Subcutaneous abdominal adipose tissue (tissue), 5 donors: Measurements from ENCODE around the gene GUF1.

ENCODE experiments used
- H3K27ac ChIP-seq: one replicate; pipeline ENCODE4 v1.7.0; 2013; ENCODE audit warnings: low read depth, mild to moderate bottlenecking, inconsistent platforms, low read length, moderate library complexity
- H3K27me3 ChIP-seq, 5 donors: one replicate each; pipeline ENCODE4 v1.7.0; 2013; ENCODE audit warnings: low read length in 5 of 5, inconsistent platforms in 1 of 5; ENCODE audit not compliant: control insufficient read depth in 5 of 5, insufficient read depth in 4 of 5
- H3K36me3 ChIP-seq, 5 donors: one replicate each; pipeline ENCODE4 v1.7.0; 2013; ENCODE audit warnings: low read length in 5 of 5; ENCODE audit not compliant: control insufficient read depth in 5 of 5, insufficient read depth in 5 of 5
- H3K4me1 ChIP-seq, 5 donors: one replicate each; pipeline ENCODE4 v1.7.0; 2013; ENCODE audit warnings: low read length in 5 of 5, mild to moderate bottlenecking in 3 of 5, moderate library complexity in 1 of 5; ENCODE audit not compliant: control insufficient read depth in 5 of 5, insufficient read depth in 5 of 5
- H3K4me3 ChIP-seq, 5 donors: one replicate each; pipeline ENCODE4 v1.7.0; 2013; ENCODE audit warnings: low read length in 5 of 5, low read depth in 1 of 5
- H3K9ac ChIP-seq, 5 donors: one replicate each; pipeline ENCODE4 v1.7.0; 2013; ENCODE audit warnings: low read length in 5 of 5, mild to moderate bottlenecking in 4 of 5, moderate library complexity in 3 of 5
- H3K9me3 ChIP-seq, 5 donors: one replicate each; pipeline ENCODE4 v1.7.0; 2013; ENCODE audit warnings: low read length in 5 of 5; ENCODE audit not compliant: control insufficient read depth in 5 of 5
- donor health status: healthy.
- donor health status: healthy.
- donor health status: healthy.
- donor health status: healthy.
- donor health status: healthy.

The GUF1 gene

DNA sequence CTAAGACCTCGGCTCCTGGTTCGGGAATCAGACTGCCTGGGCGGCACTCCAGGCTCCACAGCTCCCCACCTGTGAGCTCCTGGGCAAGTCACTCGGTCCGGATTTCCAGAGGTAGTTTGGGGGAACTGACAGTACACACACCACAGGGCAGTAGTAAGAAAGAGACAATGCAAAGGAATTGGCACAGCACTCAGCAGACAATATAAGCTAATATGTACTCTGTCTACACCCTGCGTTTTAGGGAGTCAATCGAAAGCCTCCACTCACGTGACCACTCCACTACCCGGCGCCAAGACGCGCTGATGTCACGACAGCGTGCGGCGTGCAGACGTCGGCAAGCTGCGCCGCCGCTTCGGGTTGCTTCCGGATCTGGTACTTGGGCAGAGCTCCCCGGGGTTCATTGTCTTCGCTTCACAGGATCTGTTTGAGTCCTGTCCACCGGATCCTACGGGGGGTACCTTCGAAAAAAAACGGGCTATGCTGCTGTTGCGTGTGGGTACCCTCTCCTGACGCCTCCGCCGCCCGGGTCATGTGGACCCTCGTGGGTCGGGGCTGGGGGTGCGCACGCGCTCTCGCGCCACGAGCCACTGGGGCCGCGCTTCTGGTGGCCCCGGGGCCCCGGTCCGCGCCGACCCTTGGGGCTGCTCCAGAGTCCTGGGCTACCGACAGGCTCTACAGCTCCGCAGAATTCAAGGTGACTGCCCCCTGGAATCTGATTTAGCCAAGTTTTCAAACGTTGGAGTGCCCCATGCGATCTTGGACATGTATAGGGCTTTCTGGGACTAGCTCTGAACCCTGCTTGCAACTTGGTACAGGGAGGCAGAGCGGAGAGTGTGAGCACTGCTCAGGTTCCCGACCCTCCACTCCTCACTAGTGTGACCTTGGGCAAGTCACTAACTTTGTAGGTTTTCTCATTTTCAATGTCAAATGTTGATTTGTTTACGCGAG is at the start of gene GUF1:
GUF1 (plus strand) TSS at position 327 of the 948 bp plus-strand sequence; CDS start at position 530, 203 bp downstream.
- no peaks in the 10 kb centered on the region for H3K9me3 ChIP-seq
- no peaks in the 10 kb centered on the region for H3K27me3 ChIP-seq
- peaks cover 4 to 18% (median 13%) of the 10 kb centered on the region in 5 donors for H3K36me3 ChIP-seq
- H3K27ac ChIP-seq: peak within 1 kb of the TSS; percentile 92
- peak within 1 kb of the TSS; percentile 94 to 100 (median 98) for H3K4me3 ChIP-seq
- peak within 1 kb of the TSS; percentile 85 to 99 (median 94) for H3K9ac ChIP-seq
- peaks cover 2 to 25% (median 24%) of the 10 kb centered on the region in 5 donors for H3K4me1 ChIP-seq

GRCh38 chr4:44629280-44629866 is 48.8 kb upstream of the GUF1 start:
- no peak overlapping the region for H3K9ac ChIP-seq
- H3K4me3 ChIP-seq: no peak overlapping the region
- H3K36me3 ChIP-seq: no peaks in the 10 kb centered on the region
- H3K4me1 ChIP-seq: no peaks in the 10 kb centered on the region
- H3K27me3 ChIP-seq: no peaks in the 10 kb centered on the region
- H3K27ac ChIP-seq: no peak overlapping the region
- no peaks in the 10 kb centered on the region for H3K9me3 ChIP-seq

- H3K4me1 ChIP-seq: no peaks in the 10 kb centered on the region
- H3K27ac ChIP-seq: no peak overlapping the region
- H3K36me3 ChIP-seq: no peaks in the 10 kb centered on the region
- H3K9me3 ChIP-seq: no peaks in the 10 kb centered on the region
- no peak overlapping the region for H3K9ac ChIP-seq
- no peak overlapping the region for H3K4me3 ChIP-seq
- no peaks in the 10 kb centered on the region for H3K27me3 ChIP-seq
Measured at GRCh38 chr4:44632089-44632488, 46.1 kb upstream of the GUF1 start.

DNA sequence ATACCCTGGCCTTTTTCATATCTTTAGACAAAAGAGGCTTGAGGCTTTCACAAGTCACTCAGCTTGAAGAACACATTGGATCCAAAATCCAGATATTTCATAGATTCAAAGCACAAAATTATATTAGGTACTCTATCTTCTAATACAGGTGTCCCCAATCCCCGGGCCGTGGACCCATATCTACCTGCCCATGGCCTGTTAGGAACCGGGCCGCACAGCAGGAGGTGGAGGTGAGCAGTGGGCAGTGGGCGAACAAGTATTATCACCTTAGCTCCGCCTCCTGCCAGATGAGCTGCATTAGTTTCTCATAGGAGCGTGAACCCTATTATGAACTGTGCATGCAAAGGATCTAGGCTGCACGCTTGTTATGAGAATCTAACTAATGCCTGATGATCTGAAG is 45.5 kb upstream of the GUF1 start:
- Histone ChIP-seq H3K4me3 (no peak overlapping the region), H3K36me3 (no peaks in the 10 kb centered on the region), H3K27me3 (no peaks in the 10 kb centered on the region), H3K9ac (no peak overlapping the region), H3K9me3 (no peaks in the 10 kb centered on the region), H3K27ac (no peak overlapping the region), H3K4me1 (no peaks in the 10 kb centered on the region)

DNA sequence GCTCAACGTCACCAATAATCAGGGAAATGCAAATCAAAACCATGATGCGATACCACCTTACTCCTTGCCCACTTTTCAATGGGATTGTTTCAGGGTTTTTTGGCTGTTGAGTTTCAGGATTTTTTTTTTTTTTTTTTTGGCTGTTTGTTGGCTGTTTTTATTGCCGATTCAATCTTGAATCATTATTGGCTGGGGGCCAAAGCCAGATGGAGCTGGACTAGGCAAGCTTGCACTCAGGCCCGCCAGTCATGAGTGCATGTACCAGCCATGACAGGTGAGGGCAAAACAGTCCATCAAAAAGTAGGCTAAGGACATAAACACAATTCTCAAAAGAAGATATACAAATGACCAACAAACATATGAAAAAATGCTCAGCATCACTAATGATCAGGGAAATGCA is 40.1 kb upstream of the GUF1 start:
- no peaks in the 10 kb centered on the region for H3K36me3 ChIP-seq
- H3K4me3 ChIP-seq: no peak overlapping the region
- no peak overlapping the region for H3K27ac ChIP-seq
- no peaks in the 10 kb centered on the region for H3K9me3 ChIP-seq
- no peaks in the 10 kb centered on the region for H3K27me3 ChIP-seq
- H3K9ac ChIP-seq: no peak overlapping the region
- H3K4me1 ChIP-seq: no peaks in the 10 kb centered on the region

GRCh38 chr4:44646151-44646550 is 32.1 kb upstream of the GUF1 start:
- no peak overlapping the region for H3K4me3 ChIP-seq
- no peaks in the 10 kb centered on the region for H3K27me3 ChIP-seq
- H3K9ac ChIP-seq: no peak overlapping the region
- no peaks in the 10 kb centered on the region for H3K4me1 ChIP-seq
- H3K36me3 ChIP-seq: no peaks in the 10 kb centered on the region
- H3K9me3 ChIP-seq: peaks cover 0 to 8% (median 7%) of the 10 kb centered on the region in 5 donors
- no peak overlapping the region for H3K27ac ChIP-seq

DNA sequence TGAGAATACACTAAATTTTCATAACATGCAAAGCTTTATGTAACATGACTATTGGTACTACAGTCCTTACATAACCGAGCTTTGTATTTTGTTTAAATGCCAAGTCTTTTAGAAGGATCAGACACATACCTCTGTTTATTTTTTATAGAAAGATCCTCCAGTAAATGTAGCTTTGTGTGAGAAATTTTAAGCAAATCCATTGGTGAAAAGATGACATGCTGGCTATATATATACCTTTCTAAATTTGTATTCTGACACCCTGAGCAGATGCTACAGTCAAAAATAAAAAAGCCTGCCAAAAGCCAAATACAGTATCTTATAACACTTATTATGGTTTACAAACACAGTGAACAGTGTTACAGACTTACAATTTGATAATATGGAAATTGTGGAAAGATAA is 26.8 kb upstream of the GUF1 start, which contains the start of gene YIPF7:
YIPF7 (minus strand) TSS at position 201 of the 400 bp plus-strand sequence. CDS start 1,525 bp downstream, outside the sequence.
- Histone ChIP-seq H3K27me3 (no peaks in the 10 kb centered on the region), H3K27ac (no peak within 1 kb of the TSS), H3K9me3 (no peaks in the 10 kb centered on the region), H3K4me3 (no peak within 1 kb of the TSS), H3K36me3 (no peaks in the 10 kb centered on the region), H3K4me1 (no peaks in the 10 kb centered on the region), H3K9ac (no peak within 1 kb of the TSS)

- no peak overlapping the region for H3K27ac ChIP-seq
- H3K27me3 ChIP-seq: no peaks in the 10 kb centered on the region
- no peak overlapping the region for H3K4me3 ChIP-seq
- H3K9ac ChIP-seq: no peak overlapping the region
- no peaks in the 10 kb centered on the region for H3K9me3 ChIP-seq
- H3K36me3 ChIP-seq: no peaks in the 10 kb centered on the region
- no peaks in the 10 kb centered on the region for H3K4me1 ChIP-seq
Measured at GRCh38 chr4:44652002-44652401, 26.2 kb upstream of the GUF1 start.

DNA sequence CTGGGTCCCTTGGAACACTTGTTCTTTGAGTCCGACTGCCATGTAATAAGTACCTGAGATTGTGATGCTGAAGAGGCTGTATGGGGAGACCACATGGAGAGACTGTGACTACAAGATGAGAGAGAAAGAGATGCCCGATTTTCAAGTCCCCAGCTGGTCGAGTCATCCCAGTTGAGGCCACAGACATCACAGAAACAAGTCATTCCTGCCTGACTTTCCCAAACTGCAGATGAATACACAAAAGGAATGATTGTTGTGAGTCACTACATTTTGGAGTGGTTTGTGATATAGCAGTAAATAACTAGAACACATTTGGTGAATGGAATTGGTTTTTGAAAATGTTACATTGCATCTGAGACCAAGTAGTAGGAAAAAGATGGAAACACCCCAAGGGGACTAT is 17.8 kb upstream of the GUF1 start:
- H3K4me3 ChIP-seq: no peak overlapping the region
- H3K9me3 ChIP-seq: no peaks in the 10 kb centered on the region
- no peaks in the 10 kb centered on the region for H3K36me3 ChIP-seq
- H3K27me3 ChIP-seq: no peaks in the 10 kb centered on the region
- H3K27ac ChIP-seq: no peak overlapping the region
- H3K9ac ChIP-seq: no peak overlapping the region
- H3K4me1 ChIP-seq: no peaks in the 10 kb centered on the region

- H3K36me3 ChIP-seq: no peaks in the 10 kb centered on the region
- no peak overlapping the region for H3K4me3 ChIP-seq
- H3K27me3 ChIP-seq: no peaks in the 10 kb centered on the region
- H3K27ac ChIP-seq: no peak overlapping the region
- no peak overlapping the region for H3K9ac ChIP-seq
- no peaks in the 10 kb centered on the region for H3K4me1 ChIP-seq
- no peaks in the 10 kb centered on the region for H3K9me3 ChIP-seq
Measured at GRCh38 chr4:44661940-44662622, 16.1 kb upstream of the GUF1 start.
